ENCODE results near the gene MNX1.

GRCh38 chr7:157035302-157035701 lies 24.8 kb upstream of the MNX1 start:
- TF ChIP-seq EP300 (IDR thresholded peaks at IDR 0.05) (no peak), CTCF (IDR thresholded peaks at IDR 0.05) (no peak), POLR2A (IDR thresholded peaks at IDR 0.05) (no peak)
